Cardiac septum (tissue), 1 donor: ENCODE results near the gene PRR15. TPM values are rescaled to one million over a fixed set of nuclear protein-coding genes. Genes with fewer than 3 reads are reported as not detected.
"Not testable (repeated sequence)": the region's sequence is repeated elsewhere in the genome, so short reads cannot be mapped to it uniquely, and the experiment has no call there.

Experiments
- DNase-seq: peaks from one replicate; pipeline ENCODE4 v3.0.0-alpha.2; 2020; ENCODE audit warnings: low spot score
- intact Hi-C: fragments of 100-400 bp; cut with DNase I; formaldehyde crosslinking; loops from one replicate; pipeline ENCODE4 v1.14.0; 2022
- long read RNA-seq: library from polyadenylated mRNA; unstranded; transcript quantifications from one replicate; pipeline ENCODE4 v2.0.0, GENCODE V29; 2021
- total RNA-seq: library from RNA; stranded (reverse); fragmentation: NEBNext Ultra II Directional; extraction: Animal tissue kit (Norgen Biotek cat#: 25700); gene quantifications from one replicate; pipeline ENCODE4 v1.2.1, GENCODE V29; 2021
- donor health status: DM: no; HTN: no; CAD: no.

The PRR15 gene, protein sequence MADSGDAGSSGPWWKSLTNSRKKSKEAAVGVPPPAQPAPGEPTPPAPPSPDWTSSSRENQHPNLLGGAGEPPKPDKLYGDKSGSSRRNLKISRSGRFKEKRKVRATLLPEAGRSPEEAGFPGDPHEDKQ
- total RNA-seq: 0.40 TPM
- long read RNA-seq: 0 reads

DNA sequence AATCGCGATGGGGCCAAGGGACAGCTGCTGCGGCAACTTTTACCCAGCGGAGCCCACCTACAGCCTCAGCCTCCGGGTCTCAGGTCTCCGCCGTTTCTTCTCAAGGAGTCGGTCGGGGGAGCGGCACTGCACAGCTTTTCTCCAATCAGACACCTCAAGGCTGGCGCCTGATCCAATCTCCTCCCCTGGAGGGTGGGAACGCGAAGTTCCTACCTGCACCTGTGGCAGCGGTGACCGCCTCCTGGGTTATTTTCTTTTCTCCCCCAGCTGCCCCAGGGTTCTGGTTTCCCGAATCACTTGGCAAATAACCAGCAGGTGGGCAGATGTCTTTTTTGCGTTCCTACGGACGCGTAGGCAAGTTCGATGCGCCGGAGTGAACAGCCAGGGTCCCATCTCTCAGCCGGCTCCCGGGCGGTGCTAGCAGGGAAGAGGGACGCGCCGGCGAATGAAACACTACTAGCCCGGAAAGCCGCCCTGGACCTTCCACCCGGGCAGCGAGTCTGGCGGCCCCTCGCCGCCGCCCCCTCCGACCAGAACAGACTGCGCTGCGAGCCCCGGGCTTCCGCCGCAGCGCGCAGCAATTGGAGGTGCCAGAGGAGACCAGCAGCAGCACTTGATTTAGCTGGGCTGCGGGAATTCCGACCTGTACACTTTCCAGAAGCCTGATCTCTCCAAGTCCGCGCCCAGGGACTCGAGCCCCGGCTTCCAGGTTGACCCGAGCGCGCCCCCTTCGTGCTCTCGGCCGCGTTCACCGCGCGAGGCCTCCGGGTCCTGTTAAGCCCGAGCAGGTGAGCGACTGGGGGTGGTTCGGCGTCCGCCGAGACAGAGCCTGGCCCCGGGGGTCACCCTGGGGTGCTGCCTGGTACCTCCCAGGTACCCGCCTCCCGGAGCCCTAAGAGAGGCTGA, at the start of gene PRR15:
PRR15 (plus strand) TSS at position 246 of the 906 bp plus-strand sequence. CDS start 2,495 bp downstream, outside the sequence.
- no peak for DNase-seq
- intact Hi-C loops: no loop called here

DNA sequence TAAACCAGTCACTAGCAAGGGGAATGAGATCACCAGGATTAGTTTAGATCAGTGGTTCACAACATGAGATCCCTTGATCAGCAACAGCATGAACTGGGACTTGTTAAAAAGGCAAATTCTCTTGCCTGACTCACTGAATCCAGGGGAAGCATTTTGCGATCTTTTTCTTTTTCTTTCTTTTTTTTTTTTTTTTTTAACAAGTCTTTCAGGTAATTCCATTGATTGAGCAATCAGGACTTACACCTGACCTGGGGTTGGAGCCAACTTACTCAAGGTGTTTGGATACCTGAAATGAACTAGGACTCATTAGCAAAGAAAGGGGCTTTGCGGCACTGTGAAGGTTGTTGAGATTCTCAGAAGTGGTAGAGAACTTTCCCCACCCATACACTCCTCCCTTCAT, 47.1 kb upstream of the PRR15 start:
- no peak for DNase-seq
- intact Hi-C loops: no loop called here

DNA sequence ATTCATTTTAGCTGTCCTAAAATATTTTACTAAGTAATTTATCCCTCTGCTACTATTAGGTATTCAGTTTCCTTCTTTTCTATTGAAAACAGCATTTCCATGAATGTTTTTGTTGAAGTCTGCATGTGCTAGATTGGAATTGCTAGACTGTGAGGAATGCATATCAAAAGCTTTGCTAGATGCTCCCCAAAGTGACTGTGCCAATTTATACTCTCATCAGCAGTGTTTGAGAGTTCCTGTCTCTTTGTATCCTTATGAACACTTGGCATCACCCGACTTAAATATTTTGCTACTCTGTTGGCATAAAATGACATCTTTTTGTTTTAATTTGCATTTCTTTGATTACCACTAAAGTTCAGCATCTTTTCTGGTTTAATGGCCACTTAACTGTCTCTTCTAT, 45.0 kb upstream of the PRR15 start:
- no peak for DNase-seq
- intact Hi-C loops: no loop called here

DNA sequence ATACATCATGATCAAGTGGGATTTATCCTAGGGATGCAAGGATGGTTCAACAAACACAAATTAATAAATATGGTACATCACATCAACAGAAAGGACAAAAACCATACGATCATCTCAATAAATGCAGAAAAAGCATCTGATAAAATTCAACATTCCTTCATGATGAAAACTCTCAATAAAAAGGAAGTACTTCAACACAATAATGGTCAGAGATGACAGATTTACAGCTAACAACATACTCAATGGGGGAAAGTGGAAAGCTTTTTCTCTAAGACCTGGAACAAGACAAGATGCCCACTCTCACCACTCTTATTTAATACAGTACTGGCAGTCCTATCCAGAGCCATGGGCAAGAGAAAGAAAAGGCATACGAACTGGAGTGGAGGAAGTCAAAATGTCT, 39.9 kb upstream of the PRR15 start:
- DNase-seq: no peak
- intact Hi-C loops: no loop called here

DNA sequence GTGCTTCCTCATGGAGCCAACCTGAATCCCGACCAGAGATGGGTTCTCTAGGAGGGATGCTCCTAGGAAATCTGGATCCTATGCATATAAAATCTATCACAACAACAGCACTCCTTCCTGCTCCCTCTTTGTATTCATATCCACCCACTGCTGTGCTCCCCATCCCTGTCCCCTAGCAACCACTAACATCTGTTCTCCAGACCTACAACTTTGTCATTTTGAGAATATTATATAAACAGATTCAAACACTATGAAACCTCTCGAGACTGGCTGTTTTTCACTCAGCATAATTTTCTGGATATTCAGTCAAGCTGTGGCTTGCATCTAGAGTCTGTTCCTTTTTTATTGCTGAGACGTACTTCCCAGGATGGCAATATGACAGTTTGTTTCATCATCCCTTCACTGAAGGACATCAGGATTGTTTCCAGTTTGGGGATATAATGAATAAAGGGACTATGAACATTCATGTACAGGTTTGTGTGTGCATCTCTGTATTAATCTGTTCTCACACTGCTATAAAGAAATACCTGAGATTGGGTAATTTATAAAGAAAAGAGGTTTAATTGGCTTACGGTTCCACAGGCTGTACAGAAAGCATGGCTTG, 36.0 kb upstream of the PRR15 start:
- DNase-seq: no peak
- intact Hi-C loops: no loop called here

DNA sequence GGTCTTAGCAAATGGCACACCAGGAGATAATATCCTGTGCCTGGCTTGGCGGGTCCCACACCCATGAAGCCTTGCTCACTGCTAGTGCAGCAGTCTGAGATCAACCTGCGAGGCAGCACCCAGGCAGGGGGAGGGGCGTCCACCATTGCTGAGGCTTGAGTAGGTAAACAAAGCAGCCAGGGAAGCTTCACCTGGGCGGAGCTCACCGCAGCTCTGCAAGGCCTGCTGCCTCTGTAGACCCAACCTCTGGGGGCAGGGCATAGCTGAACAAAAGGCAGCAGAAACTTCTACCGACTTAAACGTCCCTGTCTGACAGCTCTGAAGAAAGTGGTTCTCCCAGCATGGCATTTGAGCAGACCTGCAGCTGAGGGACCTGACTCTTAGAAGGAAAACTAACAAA, 35.1 kb upstream of the PRR15 start:
- intact Hi-C loops, DNase-seq: not testable (repeated sequence)

DNA sequence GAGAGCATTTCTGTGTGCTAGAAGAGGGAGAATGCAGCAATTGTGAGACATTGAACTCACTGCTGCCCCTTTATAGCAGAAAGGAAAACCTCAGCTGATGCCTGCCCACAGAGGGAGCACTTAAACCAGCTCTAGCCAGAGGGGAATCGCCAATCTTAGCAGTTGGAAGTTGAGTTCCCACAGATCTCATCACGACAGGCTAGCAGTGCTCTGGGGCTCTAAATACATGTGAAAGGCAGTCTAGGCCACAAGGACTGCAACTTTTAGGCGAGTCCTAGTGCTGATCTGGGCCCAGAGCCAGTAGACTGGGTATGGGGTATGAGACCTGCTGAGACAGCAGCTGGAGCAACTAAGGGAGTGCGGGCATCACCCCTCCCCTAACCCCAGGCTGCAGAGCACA, 25.2 kb upstream of the PRR15 start:
- DNase-seq: no peak
- intact Hi-C loops: no loop called here

DNA sequence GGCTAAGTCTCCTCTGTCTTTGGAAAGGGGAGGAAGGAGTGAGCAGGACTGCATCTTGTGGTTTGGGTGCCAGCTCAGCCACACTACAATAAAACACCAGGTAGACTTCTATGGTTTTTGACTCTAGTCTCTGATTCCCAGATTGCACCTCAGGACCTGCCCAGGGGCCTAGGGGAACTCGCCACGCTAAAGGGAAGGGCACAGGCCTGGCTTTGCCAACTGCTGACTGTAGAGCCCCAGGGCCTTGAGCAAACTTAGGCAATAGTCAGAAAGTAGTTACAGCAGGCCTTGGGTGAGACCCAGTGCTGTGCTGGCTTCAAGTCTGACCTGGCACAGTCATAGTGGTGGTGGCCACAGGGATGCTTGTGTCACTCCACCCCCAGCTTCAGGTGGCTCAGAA, 24.2 kb upstream of the PRR15 start:
- intact Hi-C loops: no loop called here
- DNase-seq: no peak

DNA sequence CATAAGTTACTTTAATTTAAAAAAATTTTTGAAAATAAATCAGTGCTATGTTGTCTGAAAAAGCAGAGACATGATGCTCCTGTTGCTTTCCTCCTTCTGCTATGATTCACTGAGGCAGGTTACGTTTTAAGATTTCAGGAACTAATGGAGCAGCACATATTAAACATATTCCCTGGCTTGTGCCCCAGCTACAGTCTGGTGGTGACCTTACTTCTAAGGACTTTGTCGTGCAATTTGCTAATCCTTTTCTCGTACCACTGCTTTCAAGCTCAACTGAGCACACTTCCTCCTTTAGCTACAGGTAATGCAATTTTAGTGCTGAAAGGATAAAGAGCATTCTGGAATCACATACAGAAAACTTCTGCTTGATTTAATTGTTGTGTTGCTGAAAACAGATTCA, 16.2 kb upstream of the PRR15 start:
- DNase-seq: no peak
- intact Hi-C loops: no loop called here

DNA sequence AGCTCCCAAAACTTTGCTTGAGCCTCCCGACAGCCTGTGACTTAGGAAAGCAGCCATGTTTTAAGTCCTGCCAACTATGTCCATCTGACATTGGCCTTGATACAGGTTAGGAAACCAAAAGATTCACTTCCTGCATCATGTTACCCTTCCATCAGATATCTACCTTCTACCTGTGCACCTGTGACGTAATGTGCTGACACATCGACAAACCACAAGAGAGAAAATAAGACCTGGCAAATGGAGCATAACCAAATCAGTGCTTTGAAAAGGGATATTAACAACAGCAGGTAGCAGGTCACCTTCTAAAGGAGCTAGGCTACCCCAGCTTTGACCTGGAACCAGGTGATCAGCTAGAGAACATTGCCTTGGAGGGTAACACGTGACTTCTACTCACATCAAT, 14.8 kb upstream of the PRR15 start:
- no peak for DNase-seq
- intact Hi-C loops: no loop called here

DNA sequence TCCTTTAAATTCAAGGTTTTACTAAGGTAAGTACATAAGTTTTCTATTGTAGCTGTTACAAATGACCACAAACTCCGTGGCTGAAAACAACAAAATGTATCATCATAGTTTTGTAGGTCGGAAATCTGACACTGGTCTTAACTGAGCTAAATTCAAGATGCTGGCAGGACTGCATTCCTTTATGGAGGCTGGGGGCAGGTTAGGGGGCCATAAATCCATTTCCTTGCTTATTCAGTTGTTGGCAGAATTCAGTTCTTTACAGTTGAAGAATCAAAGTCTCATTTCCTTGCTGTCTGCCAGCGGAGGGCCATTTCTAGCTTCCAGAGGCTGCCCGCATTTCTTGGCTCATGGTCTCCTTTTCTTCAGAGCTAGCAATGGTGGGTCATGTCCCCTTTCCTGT, 11.2 kb upstream of the PRR15 start:
- intact Hi-C loops: no loop called here
- DNase-seq: no peak

DNA sequence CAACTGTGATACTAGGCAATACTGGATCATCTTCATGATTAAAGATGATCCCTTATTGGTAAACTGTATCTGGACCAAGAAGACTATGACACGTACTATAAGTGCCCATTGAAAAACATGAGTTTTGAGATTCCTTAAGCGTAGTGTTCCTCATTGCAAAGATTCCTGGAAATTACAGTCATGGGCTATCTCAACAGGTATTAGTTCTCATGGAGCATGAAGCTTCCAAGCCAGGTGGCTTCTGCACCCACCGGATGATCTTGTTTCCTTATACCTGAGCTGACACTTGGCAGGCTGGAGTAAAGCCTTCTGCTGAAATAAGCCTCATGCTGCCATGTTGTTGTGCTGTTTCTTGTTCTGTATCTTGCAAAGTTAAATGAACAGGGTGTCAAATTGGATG, 8.6 kb upstream of the PRR15 start:
- no peak for DNase-seq
- intact Hi-C loops: no loop called here

DNA sequence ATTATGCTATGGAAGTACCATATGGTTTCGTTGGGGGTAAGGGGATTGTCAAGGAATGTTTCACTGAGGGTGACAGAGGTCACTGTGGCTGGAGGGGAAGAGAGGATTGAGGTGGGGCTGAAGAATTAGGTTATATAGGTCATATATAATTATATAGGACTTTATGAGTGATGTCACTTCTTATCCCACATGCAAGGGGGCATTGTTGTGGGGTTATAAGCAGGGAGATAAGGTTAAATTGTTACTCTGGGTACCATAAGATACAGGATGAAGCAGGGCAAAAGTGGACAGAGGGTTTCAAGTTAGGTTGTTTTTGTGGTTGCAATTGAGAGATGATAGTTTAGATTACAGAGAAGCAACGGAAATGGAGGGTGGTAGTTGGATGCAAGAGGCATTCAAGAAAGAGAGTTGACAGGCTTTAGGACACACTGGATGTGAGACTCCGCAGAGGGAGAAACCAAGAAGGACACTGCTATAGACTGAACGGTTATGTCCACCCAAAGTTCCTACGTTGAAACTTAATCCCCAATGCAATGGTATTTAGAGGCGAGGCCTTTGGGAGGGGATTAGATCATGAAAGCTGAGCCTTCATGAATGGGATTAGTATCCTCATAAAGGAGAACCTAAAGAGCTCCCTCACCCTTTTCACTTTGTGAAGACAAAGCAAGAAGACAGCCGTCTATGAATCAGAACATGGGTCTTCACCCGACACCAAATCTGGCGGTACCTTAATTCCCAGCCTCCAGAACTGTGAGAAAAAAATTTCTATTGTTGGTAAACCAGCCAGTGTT, 7.0 kb upstream of the PRR15 start:
- intact Hi-C loops: no loop called here
- DNase-seq: no peak

DNA sequence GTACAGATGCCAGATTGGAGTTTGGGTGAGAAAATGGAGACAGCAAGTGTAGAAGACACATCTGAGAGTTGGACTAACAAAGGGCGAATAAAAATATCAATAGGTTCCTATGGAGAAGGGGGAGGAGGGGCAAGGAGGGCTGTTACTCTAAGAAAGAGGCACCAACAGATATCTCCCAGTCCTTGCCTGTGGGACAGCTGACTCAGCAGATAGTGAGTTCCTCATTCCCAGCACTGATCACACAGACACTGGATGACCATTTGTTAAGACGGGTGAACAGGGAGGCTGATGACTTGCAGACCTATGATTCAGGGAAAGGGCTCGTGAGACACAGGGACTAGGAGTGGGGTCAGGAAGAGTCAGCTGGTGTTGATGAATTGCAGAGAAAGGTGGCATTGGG, 5.7 kb upstream of the PRR15 start:
- intact Hi-C loops: no loop called here
- no peak for DNase-seq

DNA sequence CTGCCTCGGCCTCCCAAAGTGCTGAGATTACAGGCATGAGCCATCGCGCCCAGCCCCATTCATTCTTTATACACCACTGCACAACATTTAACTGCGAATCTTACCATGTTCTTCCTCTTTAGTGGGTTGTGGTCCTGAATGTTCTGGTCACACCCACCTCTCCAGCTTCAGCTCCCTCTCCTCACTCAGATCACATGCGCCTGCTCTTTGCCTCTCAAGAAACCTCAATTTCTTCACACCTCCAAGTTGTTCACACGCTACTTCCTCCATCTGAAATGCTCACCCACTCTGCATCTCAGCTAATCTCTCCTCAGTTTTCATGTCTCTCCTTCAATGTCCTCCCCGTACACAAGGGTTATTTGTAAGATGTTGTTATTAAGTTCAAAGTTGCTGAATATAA, 2.4 kb upstream of the PRR15 start:
- DNase-seq: no peak

DNA sequence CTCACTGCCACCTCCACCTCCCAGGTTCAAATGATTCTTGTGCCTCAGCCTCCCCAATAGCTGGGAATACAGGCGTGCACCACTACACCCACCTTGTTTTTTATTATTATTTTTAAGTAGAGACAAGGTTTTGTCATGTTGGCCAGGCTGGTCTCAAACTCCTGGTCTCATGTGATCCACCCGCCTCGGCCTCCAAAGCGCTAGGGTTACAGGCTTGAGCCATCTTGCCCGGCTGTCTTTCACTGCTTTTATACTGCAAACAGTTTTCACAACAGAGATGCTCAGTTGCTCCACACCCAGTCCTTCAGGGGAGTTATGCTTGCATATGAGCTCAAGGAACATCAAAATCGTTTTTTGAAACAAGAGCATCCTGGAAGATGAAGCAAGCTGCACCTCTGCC, 1.3 kb upstream of the PRR15 start:
- no peak for DNase-seq

More for the DNA sequence above, 2.4 kb upstream of the PRR15 start:
- intact Hi-C loops: no loop called here

DNA sequence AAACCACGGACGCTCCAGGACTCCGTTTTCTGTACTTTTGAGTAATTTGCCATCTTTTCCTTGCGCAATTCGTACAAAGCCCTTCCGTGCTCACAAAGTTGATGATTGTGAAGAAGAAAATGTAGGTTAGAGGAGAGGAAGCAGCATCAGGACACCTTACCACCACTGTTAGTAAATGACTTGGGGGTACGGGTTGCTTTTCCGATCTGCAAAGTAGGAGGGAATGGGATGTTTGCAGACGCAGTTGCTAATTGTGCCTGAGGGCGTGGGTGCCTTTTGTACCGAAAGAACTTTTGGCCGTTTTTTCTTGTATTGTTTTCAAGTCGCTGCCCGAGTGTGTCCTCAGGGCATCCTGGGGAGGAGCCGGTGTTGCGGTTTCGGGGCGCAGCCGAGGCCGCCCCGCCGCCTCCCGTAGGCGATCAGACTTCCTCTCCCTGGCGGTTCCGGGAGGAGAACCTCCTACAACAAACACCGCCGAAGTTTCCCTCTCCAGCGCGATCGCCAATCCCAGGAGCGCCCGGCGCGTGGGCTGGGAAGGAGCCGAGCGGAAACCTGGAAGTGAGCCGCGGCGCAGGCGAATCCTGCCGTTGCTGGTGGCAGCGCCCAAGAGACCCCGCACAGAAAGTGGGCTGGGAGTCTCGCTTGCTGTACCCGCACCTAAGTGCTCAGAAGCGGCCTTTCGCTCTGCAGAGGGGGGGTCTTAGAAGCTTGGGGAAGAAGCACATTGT, 1.0 kb downstream of the PRR15 start:
- DNase-seq: no peak
- intact Hi-C loops: no loop called here

More for the DNA sequence above, 1.3 kb upstream of the PRR15 start:
- intact Hi-C loops: no loop called here

DNA sequence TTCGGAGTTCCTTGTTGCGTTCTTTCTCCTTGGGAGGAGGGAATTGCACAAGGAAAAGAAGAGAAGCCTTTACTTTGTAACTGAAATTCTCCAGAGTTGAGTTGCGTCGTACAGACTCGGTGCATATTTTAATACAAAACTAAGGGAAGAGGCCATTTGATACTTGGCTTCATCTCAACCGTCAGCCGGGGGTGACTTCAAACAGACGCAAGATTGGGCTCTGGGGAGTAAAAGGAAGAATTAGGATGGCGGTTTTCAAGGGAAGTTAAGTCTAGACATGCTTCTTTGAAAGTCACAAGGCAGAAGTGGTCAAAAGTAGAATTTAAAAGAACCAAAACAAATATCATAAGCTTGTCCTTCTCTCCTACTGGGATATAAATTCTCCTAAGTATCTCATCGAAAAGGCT, 1.6 kb downstream of the PRR15 start:
- no peak for DNase-seq
- intact Hi-C loops: no loop called here

DNA sequence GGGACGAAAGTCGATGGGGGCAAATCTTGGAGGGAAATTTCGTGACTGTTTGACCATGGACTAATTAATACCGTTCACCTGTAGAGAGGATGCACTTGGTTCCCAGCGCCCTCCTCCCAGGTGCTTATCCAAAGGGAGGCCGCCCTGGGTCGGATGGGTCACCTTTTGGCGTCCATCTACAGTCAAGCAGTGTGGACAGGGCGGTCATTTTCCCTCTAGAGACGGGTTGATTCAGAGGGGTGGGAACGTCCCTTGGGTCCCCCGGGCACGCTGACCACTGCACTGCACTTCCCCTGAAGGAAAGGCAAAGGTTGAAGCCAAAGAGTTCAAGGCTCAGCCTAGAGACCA, 2.0 kb downstream of the PRR15 start:
- DNase-seq: no peak
- intact Hi-C loops: no loop called here
